Measurements from ENCODE around the gene NXT1.
"Not testable (repeated sequence)": the region's sequence is repeated elsewhere in the genome, so short reads cannot be mapped to it uniquely, and the experiment has no call there.

NXT1 gene

DNA sequence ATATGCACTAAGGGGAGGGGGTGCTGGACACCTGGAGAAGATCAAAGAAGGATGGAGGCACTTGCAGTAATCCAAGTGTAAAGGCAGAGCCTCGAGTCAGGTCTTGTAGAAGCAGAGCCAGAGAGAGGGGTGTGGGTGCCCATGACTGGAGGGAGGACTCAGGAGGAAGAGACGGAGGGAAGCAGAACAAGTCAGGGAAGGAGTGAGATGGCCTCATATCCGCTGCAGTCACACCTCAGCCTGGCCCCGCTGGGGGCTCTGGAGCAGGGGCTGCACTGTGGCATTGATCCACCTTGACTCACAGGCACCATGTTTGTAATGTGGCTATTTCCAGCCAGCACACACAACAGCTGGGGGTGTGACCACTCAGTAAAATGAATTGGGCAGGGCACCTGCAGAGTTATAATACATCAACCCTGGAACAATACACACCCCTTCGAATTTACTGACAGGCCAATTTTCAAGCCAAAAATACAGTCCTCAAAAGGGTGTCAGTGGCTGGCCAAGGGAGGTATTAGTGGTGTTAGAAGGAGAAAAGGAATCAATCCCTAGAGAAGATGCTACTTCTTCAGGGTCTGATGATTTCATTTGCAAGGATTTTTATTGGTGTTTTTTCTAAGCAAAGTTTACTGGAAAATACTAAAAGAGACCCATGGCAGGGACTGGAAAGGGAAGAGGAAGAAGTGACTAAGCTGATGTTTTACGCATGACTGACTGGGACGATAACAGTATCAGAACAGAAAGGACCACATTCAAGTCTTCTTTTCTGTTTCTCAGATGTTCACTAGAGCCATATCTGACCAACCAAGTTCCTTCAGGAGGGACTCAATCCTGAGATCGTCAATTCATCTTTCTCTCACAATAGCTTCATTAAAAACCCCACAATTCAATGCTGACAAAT, 18.9 kb upstream of the NXT1 start:
- no peak for DNase-seq

DNA sequence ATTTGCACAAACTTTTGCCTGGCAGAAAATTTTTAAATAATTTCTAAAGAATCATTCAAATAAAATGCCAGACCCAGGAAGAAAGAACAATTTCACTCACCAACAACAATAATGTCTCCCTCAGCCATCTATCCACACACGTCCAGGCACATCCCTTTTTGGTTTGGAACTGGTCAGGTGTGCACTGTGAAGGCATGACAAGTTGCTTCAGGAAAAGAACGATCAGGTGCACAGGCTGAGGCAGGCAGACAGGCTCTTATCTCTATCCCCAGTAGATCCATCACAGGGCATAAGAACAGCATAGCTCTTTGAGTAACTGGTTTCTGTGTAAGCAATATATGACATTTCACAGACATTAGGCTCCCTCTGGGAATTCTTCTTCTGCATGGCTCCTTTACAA, 18.1 kb upstream of the NXT1 start:
- DNase-seq: no peak

DNA sequence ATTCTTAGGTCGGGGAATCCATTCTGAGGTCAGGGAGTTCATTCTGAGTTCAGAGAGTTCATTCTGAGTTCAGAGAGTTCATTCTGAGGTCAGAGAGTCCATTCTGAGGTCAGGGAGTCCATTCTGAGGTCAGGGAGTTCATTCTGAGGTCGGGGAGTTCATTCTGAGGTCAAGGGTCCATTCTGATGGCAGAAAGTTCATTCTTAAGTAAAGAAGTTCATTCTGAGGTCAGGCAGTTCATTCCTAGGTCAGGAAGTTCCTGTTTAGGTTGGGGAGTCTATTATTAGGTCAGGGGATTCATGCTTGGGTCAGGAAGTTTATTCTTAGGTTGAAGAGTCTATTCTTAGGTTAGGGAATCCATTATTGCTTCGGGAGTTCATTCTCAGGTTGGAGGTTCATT, 16.5 kb upstream of the NXT1 start:
- no peak for DNase-seq

- DNase-seq: no peak
These were observed 15.1 kb upstream of the NXT1 start for GRCh38 chr20:23335521-23335920.

GRCh38 chr20:23336476-23336875, 14.1 kb upstream of the NXT1 start:
- DNase-seq: no peak

DNA sequence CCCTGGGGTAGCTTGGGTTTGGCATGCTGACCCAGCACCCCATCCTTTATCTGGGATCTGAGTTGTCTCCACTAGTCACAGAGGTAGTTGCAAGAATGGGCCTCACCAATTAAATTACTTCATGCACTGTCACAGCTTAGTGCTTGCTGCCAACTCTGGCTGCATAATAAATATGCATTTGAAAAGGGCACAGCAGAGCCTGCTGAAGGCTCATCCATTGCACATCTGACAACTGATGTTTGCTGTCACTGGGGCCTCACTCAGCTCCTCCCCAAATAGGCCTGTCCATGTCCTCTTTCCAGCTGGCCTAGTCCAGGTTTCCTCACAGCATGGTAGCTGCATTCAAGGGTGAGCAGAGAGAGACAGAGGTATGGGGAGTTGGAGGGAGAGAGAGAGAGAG, 13.3 kb upstream of the NXT1 start:
- DNase-seq: no peak

GRCh38 chr20:23339986-23340385, 10.6 kb upstream of the NXT1 start:
- no peak for DNase-seq

DNA sequence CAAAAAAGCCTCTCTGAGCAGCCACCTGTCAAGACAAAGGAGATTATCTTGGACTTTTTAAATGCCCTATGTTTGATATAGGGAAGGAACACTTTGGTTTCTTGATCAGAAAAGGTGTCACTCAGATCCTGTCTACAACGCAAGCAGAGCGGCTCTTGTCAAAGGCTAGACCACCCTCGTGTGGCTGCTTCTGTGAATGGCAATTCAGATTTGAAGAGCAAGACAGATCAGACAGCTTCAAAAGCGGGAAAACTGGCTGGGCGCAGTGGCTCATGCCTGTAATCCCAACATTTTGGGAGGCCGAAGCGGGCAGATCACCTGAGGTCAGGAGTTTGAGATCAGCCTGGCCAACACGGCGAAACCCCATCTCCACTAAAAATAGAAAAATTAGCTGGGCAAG, 10.1 kb upstream of the NXT1 start:
- DNase-seq: peak; percentile 22

DNA sequence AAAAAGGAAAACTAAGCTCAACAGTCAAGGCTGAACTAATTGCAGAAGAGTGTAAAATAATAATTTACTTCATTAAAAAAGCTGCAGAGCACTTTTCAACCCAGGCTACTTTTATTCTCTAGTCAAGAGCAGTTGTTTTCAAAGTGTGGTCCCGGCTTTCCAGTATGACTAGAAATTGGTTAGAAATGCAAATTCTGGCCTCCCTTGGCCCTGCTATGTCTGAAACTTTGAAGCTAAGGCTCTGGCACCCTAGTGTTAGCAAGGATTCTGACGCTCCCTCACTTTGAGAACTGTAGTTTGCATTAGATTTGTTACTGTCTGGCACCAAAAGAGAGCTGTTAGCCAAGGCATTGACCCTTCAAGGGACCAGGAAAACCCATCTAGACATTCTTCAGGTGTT, 9.5 kb upstream of the NXT1 start:
- DNase-seq: no peak

GRCh38 chr20:23343590-23343989, 7.0 kb upstream of the NXT1 start:
- DNase-seq: no peak

GRCh38 chr20:23344336-23344735, 6.3 kb upstream of the NXT1 start:
- DNase-seq: no peak

DNA sequence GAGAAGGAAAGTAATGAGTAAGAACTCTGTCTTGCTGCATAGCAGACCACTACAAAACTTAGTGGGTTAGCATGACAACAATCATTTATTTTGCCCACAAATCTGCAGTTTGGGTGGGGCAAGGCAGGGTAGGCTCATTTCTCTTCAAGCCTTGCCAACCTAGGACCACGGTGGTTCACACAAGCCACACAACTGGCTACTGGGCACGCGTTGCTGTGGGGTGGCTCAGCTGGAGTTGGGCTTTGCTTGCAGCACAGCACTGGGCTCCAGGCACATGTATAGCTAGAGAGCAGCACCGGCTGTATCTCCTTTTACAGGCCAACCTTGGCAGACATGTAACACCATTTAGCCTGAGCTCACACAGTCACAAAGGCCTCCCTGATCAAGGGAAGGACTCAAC, 4.6 kb upstream of the NXT1 start:
- DNase-seq: no peak

DNA sequence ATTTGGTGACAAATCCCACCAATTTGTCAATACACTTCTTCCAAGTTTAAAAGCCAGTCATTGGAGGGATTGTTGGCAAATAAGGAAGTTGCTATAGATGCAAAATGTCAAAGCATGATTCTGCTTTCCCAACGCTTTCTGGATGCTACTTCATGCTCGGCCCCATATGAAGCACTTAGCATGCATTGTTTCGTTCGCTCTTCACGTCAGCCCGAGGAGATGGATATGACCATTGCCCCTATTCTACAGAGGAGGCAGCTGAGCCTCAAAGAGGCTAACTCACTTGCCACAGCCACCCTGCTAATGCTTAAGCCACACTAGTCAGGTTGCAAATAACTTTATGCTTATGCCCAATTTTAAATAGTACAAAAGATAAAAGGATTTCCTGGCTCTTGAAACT, 2.8 kb upstream of the NXT1 start:
- no peak for DNase-seq

DNA sequence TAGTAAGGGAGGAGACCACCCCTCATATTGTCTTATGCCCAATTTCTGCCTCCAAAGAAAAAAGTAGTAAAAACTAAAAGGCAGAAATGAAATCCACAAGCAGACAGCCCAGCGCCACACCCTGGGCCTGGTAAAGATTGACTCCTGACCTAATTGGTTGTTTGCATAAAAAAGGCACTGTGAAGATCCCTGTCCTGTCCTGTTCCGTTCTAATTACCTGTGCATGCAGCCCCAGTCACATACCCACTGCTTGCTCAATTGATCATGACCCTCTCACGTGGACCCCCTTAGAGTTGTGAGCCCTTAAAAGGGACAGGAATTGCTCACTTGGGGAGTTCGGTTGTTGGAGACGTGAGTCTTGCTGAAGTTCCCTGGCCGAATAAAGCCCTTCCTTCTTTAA, 2.1 kb upstream of the NXT1 start:
- DNase-seq: not testable (repeated sequence)

DNA sequence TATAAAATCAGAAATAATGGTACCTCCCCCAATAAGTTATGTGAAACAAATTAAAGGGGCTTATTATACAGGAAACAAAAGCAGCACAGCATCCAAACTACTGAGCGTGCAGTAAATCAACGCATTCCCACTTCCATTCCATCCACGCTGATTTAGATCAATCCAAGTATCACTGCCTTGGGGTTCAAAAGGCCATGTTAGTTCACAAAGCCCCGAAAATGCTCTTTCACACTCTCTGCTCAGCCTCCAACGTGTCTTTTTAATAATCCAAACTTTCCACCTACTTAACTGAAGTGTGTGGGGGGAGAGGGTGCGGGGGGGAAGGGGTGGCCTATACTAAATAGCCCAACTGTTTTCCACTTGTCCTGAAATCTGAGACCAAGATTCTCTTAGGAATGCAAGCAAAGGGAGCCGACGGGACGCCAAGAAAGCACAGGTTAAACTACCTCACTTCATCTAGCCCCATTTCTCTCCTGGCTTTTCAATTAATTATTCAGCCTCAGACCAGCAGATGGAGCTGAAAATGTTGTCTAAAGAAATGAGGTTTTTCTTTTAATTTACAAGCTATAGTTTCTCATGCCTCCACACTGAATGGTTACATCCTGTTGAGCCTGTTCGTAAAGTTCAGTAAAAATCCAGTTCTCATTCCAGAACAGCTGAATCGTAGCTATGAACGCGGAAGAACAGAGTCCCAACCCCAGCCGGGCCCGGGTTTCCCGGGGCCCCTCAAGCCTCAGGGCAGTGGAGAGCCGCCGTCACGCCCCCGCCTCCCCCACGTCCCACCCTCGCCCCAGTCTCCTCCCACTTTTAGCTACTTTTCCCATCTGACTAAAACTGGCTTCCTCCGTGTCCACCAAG, 1.0 kb upstream of the NXT1 start:
- no peak for DNase-seq

DNA sequence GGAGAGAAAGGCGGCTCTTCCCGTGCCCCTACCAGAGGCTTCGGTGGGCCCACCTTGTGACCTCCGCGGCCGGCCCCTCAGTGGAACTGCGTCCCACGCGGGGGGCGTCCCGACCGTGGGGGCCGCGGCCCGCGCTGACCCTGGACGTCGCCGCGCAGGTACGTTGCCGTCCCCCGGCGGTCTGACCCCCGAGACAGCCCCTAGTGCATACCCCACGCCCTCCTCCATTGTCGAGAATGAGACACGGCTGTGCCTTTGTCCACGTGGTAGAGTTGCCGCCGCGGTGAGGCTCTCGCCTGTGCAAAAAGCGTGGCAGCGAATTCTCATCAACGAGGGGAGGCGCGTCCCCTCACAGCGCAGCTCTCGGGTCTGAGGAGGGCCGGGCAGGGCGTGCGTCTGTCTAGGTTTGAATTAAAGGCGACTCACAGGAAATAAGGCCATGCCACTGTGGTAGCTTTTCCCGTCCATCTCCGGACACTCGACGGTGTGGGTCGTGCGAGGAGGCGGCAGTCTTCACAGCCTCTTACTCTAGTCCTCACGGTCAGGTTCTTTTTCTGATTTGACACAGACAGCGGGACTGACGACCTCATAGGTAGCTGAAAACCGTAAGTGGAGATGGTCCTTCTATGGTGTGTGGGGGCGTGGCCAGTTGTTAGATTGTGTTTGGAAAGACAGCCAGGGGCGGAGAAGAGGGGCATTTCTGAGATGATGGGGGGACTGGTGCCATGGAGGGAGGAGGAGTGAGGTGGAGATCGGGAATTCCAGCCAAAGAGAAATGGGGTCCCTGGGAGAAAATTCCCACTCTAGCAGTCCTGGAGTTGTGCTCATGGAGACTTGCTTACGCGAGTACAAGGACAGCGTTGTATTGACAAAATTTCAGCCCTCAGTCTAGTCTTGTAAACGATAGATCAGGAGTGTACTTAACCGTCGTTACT, 580 bp downstream of the NXT1 start:
- peak; percentile 65 for DNase-seq

DNA sequence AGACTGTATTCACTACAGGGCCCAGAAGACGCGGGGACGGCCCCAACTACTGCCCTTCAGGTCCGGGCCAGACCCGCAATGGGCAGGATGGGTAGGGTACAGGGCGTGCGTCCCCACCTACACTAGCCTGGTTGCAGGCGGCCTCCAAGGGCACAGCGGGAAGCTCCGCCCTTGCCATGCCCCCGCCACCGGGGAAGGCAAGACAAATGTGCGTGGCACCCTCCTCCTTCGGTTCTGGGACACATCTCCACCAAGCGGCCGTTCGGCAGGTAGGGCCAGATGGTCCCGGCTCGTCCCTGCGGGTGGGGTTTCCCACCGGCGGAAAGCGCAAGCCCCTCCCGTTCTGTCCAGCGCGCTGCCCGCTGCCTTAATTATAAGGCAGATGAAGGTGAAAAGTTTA, 5.6 kb downstream of the NXT1 start:
- no peak for DNase-seq

DNA sequence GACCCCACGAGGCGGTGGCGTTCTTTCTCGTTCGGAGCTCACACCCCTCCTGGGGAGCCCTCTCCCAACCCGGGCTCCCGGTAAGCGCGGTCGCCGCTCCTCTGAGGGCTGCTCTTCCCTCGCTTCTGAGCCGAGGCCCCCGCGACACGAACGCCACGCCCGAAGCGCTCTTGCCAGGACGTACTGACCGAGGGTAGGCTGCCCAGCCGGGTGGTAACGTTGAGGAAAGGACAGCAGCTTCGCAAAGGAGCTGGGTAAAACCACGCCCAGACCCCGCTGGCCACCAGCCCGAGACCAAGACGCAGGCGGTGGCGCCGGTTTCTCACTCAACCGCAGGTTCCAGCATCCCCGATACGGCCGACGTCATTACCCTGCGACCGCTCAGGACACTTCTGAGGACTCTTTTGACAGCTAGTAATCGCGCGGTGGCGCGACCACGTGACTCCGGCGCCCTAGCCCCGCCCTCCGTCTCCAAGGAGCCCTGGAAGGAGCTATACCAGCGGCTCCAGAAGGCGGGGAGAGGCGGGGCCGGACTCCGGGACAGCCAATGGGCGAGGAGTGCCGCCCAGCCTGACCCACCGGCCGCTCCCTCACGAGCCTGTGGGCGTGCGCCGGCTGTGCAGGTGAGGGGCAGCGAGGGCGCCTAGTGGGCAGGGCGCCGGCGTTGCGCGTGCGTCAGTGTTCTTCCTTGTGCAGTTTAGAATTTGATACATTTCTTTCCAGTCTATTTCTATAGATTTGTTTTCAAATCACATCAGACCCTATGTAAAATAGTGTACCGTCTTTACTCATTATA, 7.4 kb downstream of the NXT1 start:
- peak; percentile 100 for DNase-seq

DNA sequence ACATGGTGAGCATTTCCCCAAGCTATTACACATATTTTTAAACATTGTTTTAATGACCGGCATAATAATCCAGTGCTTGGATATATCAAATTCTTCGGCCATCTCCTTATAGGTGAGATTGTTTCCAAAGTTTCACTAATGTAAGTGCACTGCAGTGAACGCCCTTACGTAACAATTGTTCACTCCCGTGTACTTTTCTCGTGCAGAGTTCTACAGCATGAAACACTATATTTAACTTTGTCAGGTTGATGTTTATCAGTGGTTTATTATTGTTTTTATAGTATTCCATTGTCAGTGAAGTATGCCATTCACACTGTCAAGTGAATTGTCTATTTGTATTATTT, 7.9 kb downstream of the NXT1 start:
- no peak for DNase-seq

GRCh38 chr20:23358923-23359593, 8.5 kb downstream of the NXT1 start:
- no peak for DNase-seq

DNA sequence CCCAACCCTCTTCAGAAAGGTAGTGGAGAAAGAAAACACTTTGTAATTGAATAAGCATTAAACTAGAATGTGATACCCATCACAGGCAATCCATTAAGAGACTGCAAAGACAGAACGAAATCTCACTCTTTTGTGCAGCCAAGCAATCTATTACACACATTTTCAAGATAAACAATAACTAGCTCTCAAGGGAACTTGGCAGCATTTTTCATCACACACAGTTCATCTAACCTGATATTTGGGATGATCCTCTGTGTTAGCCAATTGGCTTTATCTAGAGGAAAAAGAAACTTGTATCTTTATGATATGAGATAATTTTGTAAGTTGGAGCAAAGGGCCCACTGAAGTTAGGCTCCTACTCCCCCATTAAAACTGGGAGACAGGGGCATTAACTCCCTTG, 9.9 kb downstream of the NXT1 start:
- DNase-seq: no peak

DNA sequence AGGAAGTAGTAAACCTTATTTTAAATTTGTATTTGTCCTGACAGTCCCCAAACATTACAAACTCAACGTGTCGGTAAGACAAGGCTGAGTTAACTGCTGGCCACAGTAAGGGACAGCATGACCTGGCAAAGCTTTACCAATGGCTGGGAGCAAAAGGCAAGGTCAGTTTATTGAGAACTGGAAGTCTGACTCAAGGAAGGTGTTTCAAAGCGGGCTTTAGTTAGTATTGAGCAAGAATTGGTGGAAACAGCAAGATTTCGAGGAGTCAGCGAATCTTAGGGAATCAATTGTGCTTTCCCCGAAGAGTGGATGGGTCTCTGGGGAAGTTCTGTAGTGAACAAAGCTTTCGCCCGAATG, 10.5 kb downstream of the NXT1 start:
- no peak for DNase-seq

Measured in stimulated activated CD4-positive, alpha-beta T cell treated with anti-CD3 and anti-CD28 coated beads, Interleukin-4, amount 100 ng/mL, for 24 hours (primary cell).